ENCODE results near the gene RUFY2. TPM values are rescaled to one million over a fixed set of nuclear protein-coding genes. Genes with fewer than 3 reads are reported as not detected.
A peak's percentile ranks its signal among the peaks of the same experiment; 100 is the strongest.

Gene RUFY2
- total and polyA plus RNA-seq, 2 donors (not counting 3 experiments of a cell fraction or from before 2014, with no cell fraction given), result 5.7 to 24.2 TPM

GRCh38 chr10:68334672-68335467 is 72.2 kb downstream of the RUFY2 start:
- dilution Hi-C loops (cut with MboI; ENCODE audit: extremely low pct_ligation_motif_present, low sequenced_read_pairs) (no loop called here), intact Hi-C loops (cut with micrococcal nuclease) (no loop called here)
- Histone ChIP-seq H2AFZ (ENCODE audit: low read depth, low read length) (no peak overlapping the region), H3K4me1 (ENCODE audit: control insufficient read depth, extremely low read depth, insufficient read depth, low read length) (peaks cover 20% of the 10 kb centered on the region), H3K36me3 (ENCODE audit: control insufficient read depth in 2 of 2, extremely low read depth in 1 of 2, insufficient read depth in 2 of 2, low read length in 2 of 2) (peaks cover 7 to 8% of the 10 kb centered on the region in 2 experiments), H3K9me1 (replicated peaks; ENCODE audit: control insufficient read depth, extremely low read depth, insufficient read depth, low read length) (no peaks in the 10 kb centered on the region), H3K4me2 (ENCODE audit: insufficient read depth, low read length) (peak overlapping the region; percentile 98), H3K9me3 (replicated peaks; ENCODE audit: control insufficient read depth, insufficient read depth, low read length) (no peaks in the 10 kb centered on the region), H3K9ac (replicated peaks; ENCODE audit: extremely low read depth, insufficient read depth, low read length) (peak overlapping the region; percentile 99), H3K4me3 (replicated peaks in 1 of 3; ENCODE audit: insufficient read depth in 1 of 3, low read depth in 1 of 3, low read length in 3 of 3) (peak overlapping the region; percentile 95 to 100 (median 99)), H4K20me1 (replicated peaks; ENCODE audit: control insufficient read depth, extremely low read depth, insufficient read depth, low read length) (peaks cover 30% of the 10 kb centered on the region), H3K79me2 (ENCODE audit: control insufficient read depth, insufficient read depth, low read length) (peaks cover 79% of the 10 kb centered on the region), H3K27me3 (ENCODE audit: control insufficient read depth in 2 of 2, insufficient read depth in 2 of 2, low read length in 2 of 2) (no peaks in the 10 kb centered on the region), H3K27ac (ENCODE audit: insufficient read depth, low read depth, low read length) (no peak overlapping the region)
- TF ChIP-seq POLR2AphosphoS5 (IDR thresholded peaks at IDR 0.05; ENCODE audit: insufficient read depth, low read depth, low read length) (no peak), CTCF (IDR thresholded peaks at IDR 0.05; ENCODE audit: extremely low read depth in 1 of 2, insufficient read depth in 1 of 2, low read depth in 1 of 2, low read length in 2 of 2) (no peak), MAX (IDR thresholded peaks at IDR 0.05; ENCODE audit: insufficient read depth, insufficient read length) (no peak)
- FAIRE-seq, result peak; percentile 48
- POLR2A ChIA-PET, result no interaction called here
- peak; percentile 15 for DNase-seq (ENCODE audit: low read depth, low spot score)
- CTCF ChIA-PET, result interaction anchor here (1.4 to 3.5 kb wide), 3 partner anchors 13 to 122 kb away, joined by 5 to 21 read pairs (median 7); no protein-coding TSS in a partner anchor
- no TSS peak for BruUV-seq (replicated peaks)

Measured in endothelial cell of umbilical vein (primary cell).